Astrocyte of the spinal cord (primary cell): ENCODE data around the gene SRCIN1.

Experiments
- DNase-seq: peaks from one replicate; pipeline ENCODE4 v3.0.0; 2011; ENCODE audit warnings: low read depth, low spot score
- H3K4me3 ChIP-seq: 2 replicates; pipeline ENCODE4 v1.5.1; 2011; ENCODE audit warnings: low read depth, mild to moderate bottlenecking, low read length, moderate library complexity
- in situ Hi-C: cut with HindIII; loops from 2 replicates; pipeline ENCODE4 v1.10.0; 2017; ENCODE audit warnings: low sequenced_read_pairs
- TF ChIP-seq, protein P1 (sequence below): IDR thresholded peaks from 2 replicates; pipeline ENCODE4 v1.5.1; 2012; ENCODE audit warnings: low read depth, mild to moderate bottlenecking, low read length, inconsistent platforms

Gene SRCIN1

DNA sequence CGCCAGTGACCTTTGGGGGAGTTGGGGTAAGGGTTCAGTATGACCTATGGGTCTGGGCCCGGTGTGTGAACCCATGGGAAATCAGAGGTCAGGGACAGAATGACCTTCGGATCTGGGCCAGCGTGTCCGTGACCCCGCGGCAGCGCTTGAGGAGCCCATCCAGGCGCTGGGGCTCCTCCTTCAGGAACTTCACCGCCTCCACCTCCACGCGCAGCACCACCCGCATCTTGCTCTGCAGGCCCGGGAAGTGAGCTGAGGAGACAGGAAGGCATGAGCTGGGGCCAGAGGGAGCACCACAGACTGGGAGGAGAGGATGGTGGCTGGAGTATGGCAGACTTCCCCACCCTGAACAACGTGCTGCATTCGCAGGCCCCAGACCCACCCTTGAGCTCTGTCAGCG is 53.4 kb downstream of the SRCIN1 start:
- TF ChIP-seq, protein P1, sequence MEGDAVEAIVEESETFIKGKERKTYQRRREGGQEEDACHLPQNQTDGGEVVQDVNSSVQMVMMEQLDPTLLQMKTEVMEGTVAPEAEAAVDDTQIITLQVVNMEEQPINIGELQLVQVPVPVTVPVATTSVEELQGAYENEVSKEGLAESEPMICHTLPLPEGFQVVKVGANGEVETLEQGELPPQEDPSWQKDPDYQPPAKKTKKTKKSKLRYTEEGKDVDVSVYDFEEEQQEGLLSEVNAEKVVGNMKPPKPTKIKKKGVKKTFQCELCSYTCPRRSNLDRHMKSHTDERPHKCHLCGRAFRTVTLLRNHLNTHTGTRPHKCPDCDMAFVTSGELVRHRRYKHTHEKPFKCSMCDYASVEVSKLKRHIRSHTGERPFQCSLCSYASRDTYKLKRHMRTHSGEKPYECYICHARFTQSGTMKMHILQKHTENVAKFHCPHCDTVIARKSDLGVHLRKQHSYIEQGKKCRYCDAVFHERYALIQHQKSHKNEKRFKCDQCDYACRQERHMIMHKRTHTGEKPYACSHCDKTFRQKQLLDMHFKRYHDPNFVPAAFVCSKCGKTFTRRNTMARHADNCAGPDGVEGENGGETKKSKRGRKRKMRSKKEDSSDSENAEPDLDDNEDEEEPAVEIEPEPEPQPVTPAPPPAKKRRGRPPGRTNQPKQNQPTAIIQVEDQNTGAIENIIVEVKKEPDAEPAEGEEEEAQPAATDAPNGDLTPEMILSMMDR: no peak
- no peak overlapping the region for H3K4me3 ChIP-seq
- DNase-seq: no peak
- in situ Hi-C loops: no loop called here

DNA sequence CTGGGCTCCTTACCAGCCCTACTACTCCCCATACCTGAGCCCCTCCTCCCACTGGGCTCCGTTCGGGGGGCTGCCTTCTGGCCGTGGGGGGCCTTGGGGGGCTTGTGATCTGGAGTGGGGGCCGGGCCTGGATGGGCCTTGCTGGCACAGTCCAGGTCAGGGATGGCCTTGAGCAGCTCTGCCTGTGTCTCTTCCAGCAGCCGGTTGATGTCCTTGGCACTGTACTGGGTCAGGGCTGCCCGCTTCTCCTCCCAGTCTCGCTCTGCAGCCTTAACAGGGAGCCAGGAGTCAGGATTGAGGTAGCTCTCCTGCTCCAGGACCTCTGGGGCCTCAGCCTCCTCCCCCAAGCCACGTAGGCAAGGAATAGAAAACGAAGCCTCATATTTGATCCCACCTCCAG is 54.6 kb downstream of the SRCIN1 start:
- TF ChIP-seq, protein P1: no peak
- DNase-seq: no peak
- in situ Hi-C loops: no loop called here

DNA sequence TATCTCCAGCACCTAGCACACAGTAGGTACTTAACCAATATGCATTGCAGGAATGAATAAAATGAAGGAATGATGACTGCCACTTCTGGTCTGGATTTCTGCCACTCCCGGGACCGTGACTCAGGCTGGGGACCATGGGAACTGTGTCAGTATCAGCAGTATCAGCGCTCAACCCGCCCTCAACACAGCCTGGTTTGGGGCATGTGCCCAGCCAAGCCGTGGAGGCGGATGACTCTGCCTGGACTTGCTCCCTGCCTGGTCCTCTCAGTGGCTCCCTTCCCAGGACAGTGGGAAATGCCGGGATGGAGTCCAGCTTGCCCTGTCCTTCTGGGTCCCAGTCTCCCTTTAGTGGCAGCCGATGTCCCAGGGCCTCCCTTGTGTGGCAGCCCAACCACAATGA is 55.1 kb downstream of the SRCIN1 start:
- TF ChIP-seq, protein P1: no peak

More for the DNA sequence above, 54.6 kb downstream of the SRCIN1 start:
- no peak overlapping the region for H3K4me3 ChIP-seq

DNA sequence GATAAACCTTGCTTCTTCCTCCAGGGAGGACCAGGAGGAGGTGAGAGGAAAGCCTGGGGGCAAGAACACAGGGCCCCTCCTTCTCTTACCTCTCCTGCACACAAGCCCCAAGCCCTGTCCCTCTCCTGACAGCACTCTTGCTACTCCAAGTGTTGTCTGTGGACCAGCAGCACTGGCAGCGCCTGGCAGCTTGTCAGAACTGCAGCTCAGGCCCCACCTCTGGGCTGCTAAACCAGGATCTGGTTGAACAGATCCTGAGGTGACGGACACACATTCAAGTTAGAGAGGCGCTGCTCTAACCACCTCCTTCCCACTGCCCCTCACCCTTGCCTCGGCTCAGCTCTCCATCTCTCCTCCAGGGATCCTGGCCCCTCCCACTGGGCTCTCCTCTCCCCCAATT is 56.5 kb downstream of the SRCIN1 start:
- in situ Hi-C loops: no loop called here
- no peak for DNase-seq
- no peak overlapping the region for H3K4me3 ChIP-seq
- TF ChIP-seq, protein P1: no peak

More for the DNA sequence above, 55.1 kb downstream of the SRCIN1 start:
- in situ Hi-C loops: no loop called here
- no peak overlapping the region for H3K4me3 ChIP-seq
- peak; percentile 14 for DNase-seq

DNA sequence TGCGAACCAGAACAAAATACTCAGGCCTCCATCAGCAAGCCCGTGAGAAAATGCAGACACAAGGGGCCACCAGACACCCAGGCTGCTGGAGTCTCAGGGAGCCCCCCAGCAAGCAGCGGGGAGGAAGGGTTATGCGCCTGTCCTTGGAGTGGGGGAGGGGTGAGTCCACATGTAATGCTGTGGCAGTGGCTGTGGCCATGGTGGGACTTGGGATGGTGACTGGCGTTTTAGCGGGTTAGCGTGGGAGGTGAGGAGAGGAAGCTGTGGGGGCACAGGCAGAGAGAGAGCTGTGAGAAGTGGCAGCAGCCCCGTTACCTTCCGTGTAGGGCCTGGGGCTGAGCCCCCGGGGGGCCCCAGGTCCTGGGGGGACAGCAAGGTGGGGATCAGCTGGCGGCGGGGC is 58.3 kb downstream of the SRCIN1 start:
- DNase-seq: no peak
- TF ChIP-seq, protein P1: no peak
- in situ Hi-C loops: no loop called here
- no peak overlapping the region for H3K4me3 ChIP-seq

DNA sequence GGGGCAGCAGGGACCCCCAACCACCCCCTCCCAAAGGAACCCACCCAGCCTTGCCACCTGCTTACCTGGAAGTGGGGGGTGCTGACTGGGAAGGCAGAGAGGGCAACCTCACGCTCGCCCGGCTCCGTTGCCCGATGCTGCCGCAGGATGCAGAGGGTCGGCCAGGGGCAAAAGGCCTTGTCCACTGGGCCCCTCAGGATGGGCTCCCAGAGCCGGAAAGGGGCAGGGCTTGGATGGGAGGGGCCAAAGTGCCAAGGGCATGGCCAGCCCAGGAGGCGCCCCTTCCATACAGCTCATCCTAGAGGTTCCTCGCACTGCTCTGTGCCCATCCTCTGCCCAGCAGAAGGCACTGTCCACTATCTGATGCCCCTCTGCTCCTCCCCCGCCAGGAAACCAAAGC is 59.4 kb downstream of the SRCIN1 start:
- H3K4me3 ChIP-seq: no peak overlapping the region
- no peak for DNase-seq
- in situ Hi-C loops: no loop called here
- TF ChIP-seq, protein P1: no peak

DNA sequence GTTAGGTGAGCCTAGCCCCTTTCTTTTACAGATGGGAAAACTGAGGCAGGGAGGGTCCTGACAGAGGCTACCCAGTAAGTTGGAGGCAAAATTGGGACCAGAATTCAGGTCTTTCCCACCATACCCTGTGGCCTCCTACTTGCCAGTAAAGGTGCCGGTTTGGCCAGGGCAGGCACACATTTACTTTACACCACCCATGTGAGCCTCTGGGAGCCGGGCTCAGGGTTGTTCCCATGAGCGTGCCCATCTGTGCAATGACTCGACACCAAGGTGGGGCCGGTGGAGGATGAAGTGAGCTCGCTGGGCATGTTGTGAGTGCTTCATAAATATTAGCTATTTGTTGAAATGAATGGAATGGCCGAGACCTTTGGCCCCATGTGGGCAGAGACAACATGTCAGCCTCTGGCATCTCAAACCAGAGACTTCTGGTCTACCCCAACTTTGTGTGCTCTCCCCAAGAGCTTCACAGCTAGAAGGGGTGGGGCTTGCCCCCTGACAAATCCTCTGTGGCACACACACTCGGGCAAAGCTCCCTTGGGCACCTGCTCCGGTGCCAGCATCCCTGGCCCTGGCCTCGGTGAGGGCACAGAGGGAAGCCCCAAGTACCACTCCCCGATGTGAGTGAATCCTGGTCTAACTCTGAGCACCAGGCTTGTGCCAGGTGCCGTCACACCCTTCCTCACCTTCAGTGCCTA is 60.1 kb downstream of the SRCIN1 start:
- DNase-seq: no peak
- no peak overlapping the region for H3K4me3 ChIP-seq
- TF ChIP-seq, protein P1: no peak
- in situ Hi-C loops: no loop called here
